PC-3 (cell line): ENCODE measurements around the gene MTMR1. TPM values are rescaled to one million over a fixed set of nuclear protein-coding genes. Genes with fewer than 3 reads are reported as not detected.

Experiments used
- ATAC-seq: fragments of 200-7000 bp; cut with Tn5 transposase; 2 replicates; pipeline ENCODE4 v1.9.1; 2020; ENCODE audit warnings: mild to moderate bottlenecking, moderate library complexity
- BruUV-seq: library from RNA; stranded (reverse); fragments of 400-500 nt; replicated peaks from 2 replicates; lab custom pipeline; 2021; lab: Mats Ljungman, UMichigan
- CTCF ChIA-PET: fragments of 300-600 bp; sonication (Branson Sonifier 250); formaldehyde crosslinking; loops from one replicate; lab custom pipeline; 2022; ENCODE audit warnings: antibody characterized with exemption; lab: Charles Lee
- POLR2A ChIA-PET: fragments of 300-600 bp; sonication (Branson Sonifier 250); formaldehyde crosslinking; loops from one replicate; lab custom pipeline; 2022; ENCODE audit warnings: antibody characterized with exemption; ENCODE audit not compliant: unreplicated experiment; lab: Charles Lee
- DNase-seq: peaks from one replicate; pipeline ENCODE4 v3.0.0-alpha.2; 2015
- H2AFZ ChIP-seq: fragments of 300-600 bp; sonication (generic); 2 replicates; pipeline ENCODE4 v1.6.0; 2016; ENCODE audit warnings: antibody characterized with exemption, low read length
- H3F3A ChIP-seq: fragments of 300-600 bp; sonication (generic); one replicate; pipeline ENCODE4 v1.6.0; 2017; ENCODE audit warnings: antibody characterized with exemption, low read length, control low read depth, mild to moderate bottlenecking; ENCODE audit not compliant: unreplicated experiment
- H3K27ac ChIP-seq: fragments of 300-600 bp; sonication (generic); 2 replicates; pipeline ENCODE4 v1.5.1; 2016; ENCODE audit warnings: mild to moderate bottlenecking, low read length
- H3K27me3 ChIP-seq: fragments of 300-600 bp; sonication (generic); 2 replicates; pipeline ENCODE4 v1.6.1; 2016; ENCODE audit warnings: low read length, mixed read lengths
- H3K36me3 ChIP-seq: fragments of 300-600 bp; sonication (generic); 2 replicates; pipeline ENCODE4 v1.6.1; 2016; ENCODE audit warnings: low read depth, mixed run types, low read length, mixed read lengths
- H3K4me1 ChIP-seq: fragments of 300-600 bp; sonication (generic); 2 replicates; pipeline ENCODE4 v1.5.1; 2016; ENCODE audit warnings: low read length; ENCODE audit not compliant: insufficient read depth
- H3K4me2 ChIP-seq: fragments of 300-600 bp; sonication (generic); 2 replicates; pipeline ENCODE4 v1.6.0; 2016; ENCODE audit warnings: low read length
- H3K4me3 ChIP-seq: fragments of 300-600 bp; sonication (generic); 2 replicates; pipeline ENCODE4 v1.5.1; 2016; ENCODE audit warnings: mild to moderate bottlenecking, low read length, mixed read lengths
- H3K79me2 ChIP-seq: fragments of 300-600 bp; sonication (generic); 2 replicates; pipeline ENCODE4 v1.6.1; 2017; ENCODE audit warnings: low read length, mixed read lengths
- H3K9ac ChIP-seq: fragments of 300-600 bp; sonication (generic); 2 replicates; pipeline ENCODE4 v1.6.0; 2016; ENCODE audit warnings: mild to moderate bottlenecking, low read length
- H3K9me2 ChIP-seq: fragments of 300-600 bp; sonication (generic); replicated peaks from 2 replicates; pipeline ENCODE4 v1.6.1; 2016; ENCODE audit warnings: mixed run types, low read length, mixed read lengths
- H3K9me3 ChIP-seq: fragments of 300-600 bp; sonication (generic); 2 replicates; pipeline ENCODE4 v1.6.1; 2016; ENCODE audit warnings: low read length, mixed read lengths
- H4K20me1 ChIP-seq: fragments of 300-600 bp; sonication (generic); 2 replicates; pipeline ENCODE4 v1.6.1; 2016; ENCODE audit warnings: low read length, mixed read lengths
- CTCF ChIP-seq: fragments of 300-600 bp; sonication (generic); conservative IDR thresholded peaks from 2 replicates; pipeline ENCODE4 v1.5.1; 2017; ENCODE audit warnings: antibody characterized with exemption, low read depth, mild to moderate bottlenecking, low read length
- EZH2 ChIP-seq: fragments of 300-600 bp; sonication (generic); IDR thresholded peaks from one replicate; pipeline ENCODE4 v1.6.1; 2017; ENCODE audit warnings: antibody characterized with exemption, mild to moderate bottlenecking, low read length; ENCODE audit not compliant: unreplicated experiment
- EZH2phosphoT487 ChIP-seq: fragments of 300-600 bp; sonication (generic); IDR thresholded peaks from 2 replicates; pipeline ENCODE4 v1.6.1; 2018; ENCODE audit warnings: mild to moderate bottlenecking, antibody characterized with exemption, low read length, borderline replicate concordance
- intact Hi-C: fragments of 100-400 bp; cut with micrococcal nuclease; formaldehyde crosslinking; loops from 2 replicates; pipeline ENCODE4 v1.9.0; 2023
- total RNA-seq: library from RNA; depleted of rRNA; stranded (reverse); fragments of >200 nt; gene quantifications from 2 replicates; pipeline ENCODE4 v1.2.3, GENCODE V29; 2014

The MTMR1 gene
- total RNA-seq, 1 experiment from 2014 or later: 31.8 TPM

- Histone ChIP-seq H3K4me3 (no peak overlapping the region), H4K20me1 (no peaks in the 10 kb centered on the region), H3K4me2 (no peak overlapping the region), H3K36me3 (no peaks in the 10 kb centered on the region), H3K4me1 (no peaks in the 10 kb centered on the region), H3K9me2 (no peaks in the 10 kb centered on the region), H3F3A (no peaks in the 10 kb centered on the region), H3K27ac (no peak overlapping the region), H3K9ac (no peak overlapping the region), H3K27me3 (no peaks in the 10 kb centered on the region), H3K9me3 (no peaks in the 10 kb centered on the region), H3K79me2 (no peaks in the 10 kb centered on the region), H2AFZ (no peak overlapping the region)
- CTCF ChIA-PET: no interaction called here
- ATAC-seq: no peak
- no TSS peak for BruUV-seq
- DNase-seq: no peak
- intact Hi-C loops: no loop called here
- POLR2A ChIA-PET: no interaction called here
- no peak for TF ChIP-seq CTCF
- TF ChIP-seq EZH2: no peak
- no peak for TF ChIP-seq EZH2phosphoT487
Measured at GRCh38 chrX:150774798-150775568, 81.8 kb downstream of the MTMR1 start.

GRCh38 chrX:150775569-150776350 is 82.6 kb downstream of the MTMR1 start:
- Histone ChIP-seq H4K20me1 (no peaks in the 10 kb centered on the region), H3K4me1 (no peaks in the 10 kb centered on the region), H3K4me3 (no peak overlapping the region), H3K36me3 (no peaks in the 10 kb centered on the region), H2AFZ (no peak overlapping the region), H3K79me2 (no peaks in the 10 kb centered on the region), H3K9me2 (no peaks in the 10 kb centered on the region), H3F3A (no peaks in the 10 kb centered on the region), H3K4me2 (no peak overlapping the region), H3K27ac (no peak overlapping the region), H3K9me3 (no peaks in the 10 kb centered on the region), H3K27me3 (no peaks in the 10 kb centered on the region), H3K9ac (no peak overlapping the region)
- ChIA-PET POLR2A (no interaction called here), CTCF (no interaction called here)
- BruUV-seq: no TSS peak
- intact Hi-C loops: no loop called here
- ATAC-seq (no peak), DNase-seq (no peak)
- TF ChIP-seq EZH2 (no peak), CTCF (no peak), EZH2phosphoT487 (no peak)
